GM06990 (cell line): Measurements from ENCODE around the gene PLSCR4.
A peak's percentile ranks its signal among the peaks of the same experiment; 100 is the strongest.

ENCODE experiments used
- DNase-seq: peaks from one replicate; pipeline ENCODE4 v3.0.0-alpha.2; 2011; ENCODE audit not compliant: insufficient read length; ENCODE audit errors: extremely low read depth
- H3K27me3 ChIP-seq: replicated peaks from 2 replicates; pipeline ENCODE4 v1.6.0; 2011; ENCODE audit warnings: low read length; ENCODE audit not compliant: control insufficient read depth, insufficient read depth
- H3K36me3 ChIP-seq: 2 replicates; pipeline ENCODE4 v1.5.1; 2011; ENCODE audit warnings: low read length; ENCODE audit not compliant: control insufficient read depth, insufficient read depth
- H3K4me3 ChIP-seq: replicated peaks from 2 replicates; pipeline ENCODE4 v1.5.1; 2011; ENCODE audit warnings: low read depth, mild to moderate bottlenecking, control low read depth, low read length
- CTCF ChIP-seq: IDR thresholded peaks from 2 replicates; pipeline ENCODE4 v1.5.1; 2011; ENCODE audit warnings: low read length, control low read depth, mild to moderate bottlenecking, inconsistent platforms; ENCODE audit not compliant: insufficient read depth, poor library complexity, severe bottlenecking

PLSCR4 gene

DNA sequence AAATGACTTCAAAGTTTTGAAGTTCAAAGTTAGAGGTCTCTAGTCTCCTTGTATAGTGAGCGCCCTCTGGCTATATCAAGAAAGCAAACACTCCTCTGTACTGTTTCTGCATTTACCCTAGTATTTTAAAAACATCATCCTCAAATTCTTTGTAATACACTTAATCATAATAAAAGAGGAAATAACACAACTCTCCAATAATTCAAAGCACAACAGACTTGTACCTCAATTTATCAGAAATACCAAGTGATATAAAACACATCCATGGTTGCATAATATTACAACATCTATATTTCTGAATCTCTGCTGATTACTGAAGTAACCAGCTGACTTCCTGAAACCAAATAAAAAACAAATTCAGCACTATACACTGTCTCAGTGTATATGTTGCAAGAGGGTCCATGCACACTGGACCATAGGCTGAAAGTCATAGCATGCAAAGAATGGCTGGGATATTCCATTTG is 102.4 kb downstream of the PLSCR4 start:
- H3K27me3 ChIP-seq: no peaks in the 10 kb centered on the region
- DNase-seq: no peak
- TF ChIP-seq CTCF: peak; percentile 20
- H3K36me3 ChIP-seq: no peaks in the 10 kb centered on the region
- no peak overlapping the region for H3K4me3 ChIP-seq

DNA sequence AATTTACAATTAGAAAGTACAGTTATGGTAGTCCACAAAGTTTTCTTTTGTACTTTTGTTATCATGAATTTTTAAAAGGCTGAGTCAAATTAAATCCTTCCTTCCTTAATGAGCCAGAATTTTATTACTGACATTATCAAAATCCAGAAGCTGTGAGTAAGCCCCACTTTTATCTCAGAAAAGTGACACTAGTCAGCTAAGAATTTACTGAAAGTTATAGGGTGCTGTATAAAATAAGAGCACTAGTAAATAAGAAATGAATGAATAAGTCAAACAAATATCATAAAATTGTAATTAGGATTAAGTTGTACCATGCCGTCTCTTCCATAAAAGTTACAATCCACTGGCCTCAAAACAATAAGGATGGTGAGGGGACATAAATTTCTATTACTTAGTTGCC is 105.3 kb downstream of the PLSCR4 start:
- Histone ChIP-seq H3K27me3 (no peaks in the 10 kb centered on the region), H3K36me3 (no peaks in the 10 kb centered on the region), H3K4me3 (no peak overlapping the region)
- TF ChIP-seq CTCF: no peak
- DNase-seq: no peak

DNA sequence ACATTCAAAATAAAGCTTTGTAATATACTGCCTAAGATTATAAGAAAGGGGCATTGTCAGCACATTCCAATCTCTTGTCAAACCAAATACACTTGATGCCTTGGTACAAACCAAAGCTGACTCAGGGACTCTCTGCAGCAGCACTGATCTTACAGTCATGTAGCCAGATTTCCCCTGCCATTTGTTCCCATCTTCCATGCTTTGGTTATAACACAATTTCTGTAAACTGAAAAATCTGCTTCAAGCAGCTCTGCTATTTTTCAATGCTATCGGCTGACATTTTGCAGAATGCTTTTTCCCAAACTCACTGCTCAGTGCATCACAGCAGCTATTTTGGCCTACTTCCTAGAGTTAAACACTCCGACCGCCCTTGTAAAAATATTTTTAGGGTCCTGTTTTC is 108.1 kb downstream of the PLSCR4 start:
- DNase-seq: no peak
- Histone ChIP-seq H3K27me3 (no peaks in the 10 kb centered on the region), H3K4me3 (no peak overlapping the region), H3K36me3 (no peaks in the 10 kb centered on the region)
- TF ChIP-seq CTCF: no peak
